ENCODE data around the gene CARS1. TPM values are rescaled to one million over a fixed set of nuclear protein-coding genes. Genes with fewer than 3 reads are reported as not detected.

CARS1 gene
- total and polyA plus RNA-seq, 2 of the 4 experiments (the other 2 are of a cell fraction): 72.7 to 78.3 TPM

GRCh38 chr11:3091081-3091845, 34.0 kb upstream of the CARS1 start (continued):
- TF ChIP-seq MXI1 (IDR thresholded peaks at IDR 0.05; ENCODE audit: borderline replicate concordance, low read depth, low read length): no peak

- ChIA-PET POLR2A (ENCODE audit: unreplicated experiment) (no interaction called here), CTCF (interaction anchor here (2.1 kb wide), 1 partner anchor 53 kb away, joined by 11 read pairs; no protein-coding TSS in a partner anchor)
- TF ChIP-seq FOS (IDR thresholded peaks at IDR 0.05; ENCODE audit: low read depth, low read length) (no peak), POLR2A (IDR thresholded peaks at IDR 0.05; ENCODE audit: low read depth, low read length) (no peak), SMC3 (IDR thresholded peaks at IDR 0.05; ENCODE audit: low read depth, low read length) (no peak), RCOR1 (IDR thresholded peaks at IDR 0.05; ENCODE audit: insufficient replicate concordance, low read length) (no peak), MXI1 (IDR thresholded peaks at IDR 0.05; ENCODE audit: borderline replicate concordance, low read depth, low read length) (no peak), BHLHE40 (IDR thresholded peaks at IDR 0.05; ENCODE audit: low read depth, low read length) (no peak), CHD1 (IDR thresholded peaks at IDR 0.05; ENCODE audit: low read depth, low read length) (no peak), RFX5 (IDR thresholded peaks at IDR 0.05; ENCODE audit: low read depth, low read length) (no peak)
- no TSS peak for BruUV-seq (replicated peaks)
- dilution Hi-C loops (cut with HindIII; ENCODE audit: low sequenced_read_pairs, unreplicated experiment): no loop called here
- Histone ChIP-seq H3K9me3 (ENCODE audit: control insufficient read depth, insufficient read depth, low read length) (no peaks in the 10 kb centered on the region), H3K27ac (ENCODE audit: insufficient read depth, low read length) (no peak overlapping the region), H4K8ac (ENCODE audit: low read depth in 2 of 2, low read length in 2 of 2) (no peak overlapping the region), H3K4me1 (ENCODE audit: control insufficient read depth, insufficient read depth, low read length) (peaks cover 3% of the 10 kb centered on the region), H2AK9ac (replicated peaks; ENCODE audit: low read depth, low read length, poor library complexity) (peak overlapping the region; percentile 58), H3K4me3 (ENCODE audit: insufficient read depth, low read depth, low read length) (no peak overlapping the region), H2BK5ac (ENCODE audit: low read depth, low read length, poor library complexity, severe bottlenecking) (no peak overlapping the region), H3K4ac (ENCODE audit: low read depth, low read length) (no peak overlapping the region), H3K14ac (replicated peaks; ENCODE audit: low read depth, low read length) (no peak overlapping the region), H2AFZ (replicated peaks; ENCODE audit: low read length, poor library complexity) (no peak overlapping the region), H2BK15ac (ENCODE audit: low read depth, low read length) (no peak overlapping the region), H3K27me3 (ENCODE audit: control insufficient read depth, insufficient read depth, low read length) (0 out of 2 replicates have a peak, but pooled peaks cover 1% of the 10 kb centered on the region), H2AK5ac (ENCODE audit: low read depth, low read length) (no peak overlapping the region), H2BK120ac (ENCODE audit: low read depth, low read length) (no peak overlapping the region), H3K56ac (ENCODE audit: extremely low read depth, insufficient read depth, low read length) (no peak overlapping the region), H3K9ac (ENCODE audit: low read depth, low read length) (no peak overlapping the region), H3K23ac (ENCODE audit: low read depth, low read length) (no peak overlapping the region), H3K18ac (ENCODE audit: low read depth, low read length) (no peak overlapping the region), H3K4me2 (ENCODE audit: low read depth, low read length) (no peak overlapping the region), H4K20me1 (ENCODE audit: insufficient read depth, low read length) (peaks cover 8% of the 10 kb centered on the region), H3K36me3 (ENCODE audit: control insufficient read depth, insufficient read depth, low read length) (peaks cover 41% of the 10 kb centered on the region), H3K79me1 (ENCODE audit: low read depth in 1 of 2, low read length in 2 of 2) (peaks cover 0 to 15% of the 10 kb centered on the region in 2 experiments; a peak in 1 of 4 replicates), H4K91ac (ENCODE audit: insufficient read depth, low read depth, low read length) (no peak overlapping the region), H3K9me1 (ENCODE audit: insufficient read depth, low read length) (no peaks in the 10 kb centered on the region), H4K5ac (ENCODE audit: low read depth, low read length) (no peak overlapping the region), H2BK20ac (ENCODE audit: low read depth, low read length) (no peak overlapping the region)
- 92% methylated on average over 6 of the region's 13 CpGs; no CpG with 5 or more reads in 1 of the 2 experiments for WGBS, 2 experiments (ENCODE audit: extremely low coverage in 2 of 2, insufficient read length in 1 of 2)
- in situ Hi-C loops (cut with MboI; ENCODE audit: low sequenced_read_pairs): loop anchor here (5.0 kb wide), 1 partner anchor 48 kb away; no protein-coding TSS in a partner anchor
- DNase-seq (no peak), ATAC-seq (ENCODE audit: low read depth) (no peak)
- intact Hi-C loops (cut with micrococcal nuclease): loop anchor here (5.0 kb wide), 1 partner anchor 53 kb away; no protein-coding TSS in a partner anchor
Observed at GRCh38 chr11:3090096-3090901, 33.1 kb upstream of the CARS1 start.

Data from IMR-90 (cell line).